K562 (cell line): ENCODE measurements around the gene GRWD1. TPM values are rescaled to one million over a fixed set of nuclear protein-coding genes. Genes with fewer than 3 reads are reported as not detected.
"Not testable (repeated sequence)": the region's sequence is repeated elsewhere in the genome, so short reads cannot be mapped to it uniquely, and the experiment has no call there.

Experiments
- ATAC-seq: fragments of 200-7000 bp; cut with Tn5 transposase; 3 replicates; pipeline ENCODE4 v1.9.1; 2020; ENCODE audit warnings: moderate library complexity
- BruUV-seq: library from RNA; stranded (reverse); fragments of 400-500 nt; replicated peaks from 2 replicates; lab custom pipeline; 2021; lab: Mats Ljungman, UMichigan
- CTCF ChIA-PET: fragments of 300-600 bp; formaldehyde crosslinking; extraction: SDS; loops from one replicate; lab custom pipeline; 2021; ENCODE audit warnings: low intra/inter-chr PET ratio; lab: Yijun Ruan, JAX
- POLR2A ChIA-PET: fragments of 300-600, 350-650 bp; sonication (Branson Sonifier 250); formaldehyde crosslinking; extraction: SDS; loops from one replicate; lab custom pipeline; 2021; ENCODE audit warnings: antibody characterized with exemption, inconsistent platforms; lab: Yijun Ruan, JAX
- DNase-seq, 4 experiments: peaks; one replicate each; pipeline versions ENCODE4 v3.0.0 to v3.0.0-alpha.2; 2011 to 2018; ENCODE audit warnings: low spot score in 3 of 4, mixed read lengths in 3 of 4; ENCODE audit errors: extremely low read depth in 1 of 4
- FAIRE-seq: peaks from 2 replicates; lab custom pipeline; 2011; peaks lifted over from hg19 to GRCh38; lab: Jason Lieb, UNC
- H2AFZ ChIP-seq: 2 replicates; pipeline ENCODE4 v1.6.0; 2011; ENCODE audit warnings: low read depth, low read length, control low read depth, inconsistent platforms
- H3K27ac ChIP-seq: fragments of 200-600 bp; 3 replicates; pipeline ENCODE4 v1.8.0; 2011; ENCODE audit warnings: low read depth, mild to moderate bottlenecking, control low read depth, inconsistent platforms, low read length, moderate library complexity, mixed read lengths; ENCODE audit errors: extremely low read depth
- H3K27me3 ChIP-seq, 2 experiments: fragments of 300-600 bp in 1 of 2; 2 replicates in 1 of 2; 3 replicates in 1 of 2; pipeline versions ENCODE4 v1.6.0 to v1.8.0; 2011; ENCODE audit warnings: inconsistent platforms in 2 of 2, low read length in 2 of 2, mild to moderate bottlenecking in 1 of 2, mixed read lengths in 1 of 2, moderate library complexity in 1 of 2; ENCODE audit not compliant: control insufficient read depth in 2 of 2, insufficient read depth in 2 of 2
- H3K36me3 ChIP-seq: fragments of 300-600 bp; 3 replicates; pipeline ENCODE4 v1.8.0; 2011; ENCODE audit warnings: mild to moderate bottlenecking, low read length, inconsistent platforms; ENCODE audit not compliant: control insufficient read depth, insufficient read depth
- H3K4me1 ChIP-seq, 2 experiments: fragments of 200-600 bp in 1 of 2; replicated peaks in 1 of 2; 2 replicates in 1 of 2; 3 replicates in 1 of 2; pipeline versions ENCODE4 v1.5.1 to v1.8.0; 2011; ENCODE audit warnings: inconsistent platforms in 2 of 2, low read length in 2 of 2, mild to moderate bottlenecking in 1 of 2, mixed read lengths in 1 of 2, moderate library complexity in 1 of 2; ENCODE audit not compliant: control insufficient read depth in 2 of 2, insufficient read depth in 2 of 2
- H3K4me2 ChIP-seq: 2 replicates; pipeline ENCODE4 v1.6.1; 2011; ENCODE audit warnings: low read length, control low read depth, inconsistent platforms, mixed read lengths; ENCODE audit not compliant: insufficient read depth
- H3K4me3 ChIP-seq: fragments of 200-600 bp; sonication (generic), shearing (Covaris generic); 2 replicates; pipeline ENCODE4 v1.5.1; 2016; ENCODE audit warnings: control low read depth, inconsistent platforms
- H3K79me2 ChIP-seq: fragments of 200-600 bp; 3 replicates; pipeline ENCODE4 v1.8.0; 2011; ENCODE audit warnings: low read length, inconsistent platforms; ENCODE audit not compliant: control insufficient read depth, insufficient read depth
- H3K9ac ChIP-seq, 2 experiments: 2 replicates each; pipeline versions ENCODE4 v1.6.0 to v1.6.1; 2011; ENCODE audit warnings: low read depth in 2 of 2, low read length in 2 of 2, control low read depth in 1 of 2, inconsistent platforms in 1 of 2, mild to moderate bottlenecking in 1 of 2, mixed read lengths in 1 of 2; ENCODE audit not compliant: insufficient read depth in 1 of 2
- H3K9me1 ChIP-seq: one replicate; pipeline ENCODE4 v1.6.0; 2011; ENCODE audit warnings: inconsistent platforms, mild to moderate bottlenecking, low read length, moderate library complexity; ENCODE audit not compliant: control insufficient read depth, insufficient read depth
- H3K9me3 ChIP-seq: replicated peaks from 2 replicates; pipeline ENCODE4 v1.5.1; 2011; ENCODE audit warnings: low read depth, low read length, inconsistent platforms; ENCODE audit not compliant: control insufficient read depth, insufficient read depth
- H4K20me1 ChIP-seq: replicated peaks from 2 replicates; pipeline ENCODE4 v1.6.1; 2011; ENCODE audit warnings: low read length, inconsistent platforms, mixed read lengths; ENCODE audit not compliant: control insufficient read depth, insufficient read depth
- ETV1 ChIP-seq: fragments of 450-650 bp; conservative IDR thresholded peaks from 2 replicates; pipeline ENCODE4 v1.6.1; 2016; ENCODE audit warnings: missing genetic modification characterization, control low read depth, low read depth, missing compliant biosample characterization
- ZNF644 ChIP-seq: fragments of 200-800 bp; sonication (Bioruptor generic); IDR thresholded peaks from 2 replicates; pipeline ENCODE4 v1.6.1; 2016; ENCODE audit warnings: low read depth, missing genetic modification characterization, missing compliant biosample characterization
- WGBS: fragments of 100-300 bp; shearing (Covaris generic); methylation state at CpG from one replicate; pipeline ENCODE4 v1.1.6; 2016; ENCODE audit warnings: low coverage, mixed read lengths; ENCODE audit not compliant: insufficient coverage; ENCODE audit errors: missing lambda C conversion rate; 5-methylcytosine and 5-hydroxymethylcytosine counted together
- in situ Hi-C: fragments of 300-500 bp; cut with MboI; formaldehyde crosslinking; loops from 4 replicates; pipeline ENCODE4 v1.15.0; 2018; ENCODE audit warnings: inconsistent platforms, mixed read lengths
- intact Hi-C: fragments of 100-400 bp; cut with micrococcal nuclease; formaldehyde crosslinking; loops from 2 replicates; pipeline ENCODE4 v1.14.2; 2022
- polyA plus RNA-seq, 8 experiments: library from polyadenylated mRNA; depleted of rRNA in 4 of 8; stranded (reverse) in 5 of 8; unstranded in 3 of 8; fragments of >200 nt; fragmentation: Nextera tagmentation in 2 of 8; fragmentation: Illumina TruSeq in 1 of 8; extraction: Ambion mirVana in 2 of 8; extraction: Trizol in 1 of 8; gene quantifications; 2 replicates each; pipeline versions ENCODE4 v1.2.1 to v1.2.3, GENCODE V29; 2011 to 2014; ENCODE audit warnings: inconsistent platforms in 1 of 8, missing spikeins in 1 of 8
- total RNA-seq, 7 experiments: library from RNA; depleted of rRNA in 6 of 7; stranded (reverse); fragments of >200 nt in 6 of 7; fragmentation: Illumina TruSeq in 2 of 7; extraction: Trizol in 2 of 7; gene quantifications; 2 replicates each; pipeline versions ENCODE4 v1.2.1 to v1.2.3, GENCODE V29; 2011 to 2021; ENCODE audit warnings: low replicate concordance in 1 of 7

GRWD1 gene
- total and polyA plus RNA-seq, 9 of the 15 experiments (the other 6 are each of a cell fraction or from before 2014, with no cell fraction given), result 1.5 to 87.2 (median 24.5) TPM

GRCh38 chr19:48487948-48488347, 42.2 kb downstream of the GRWD1 start (continued):
- TF ChIP-seq ZNF644 (tag), result no peak
- no peak for TF ChIP-seq ETV1 (tag)
- TF ChIP-seq, all 486 proteins: peak for 0

- Histone ChIP-seq H3K9ac (peak overlapping the region in 1 of 2 experiments; percentile 11; a peak in 1 of 4 replicates), H3K4me1 (peaks cover 26 to 41% of the 10 kb centered on the region in 2 experiments)
- ChIA-PET CTCF (interaction anchor here (0.6 to 1.5 kb wide), 2 partner anchors 96 to 355 kb away, joined by 3 to 9 read pairs; no protein-coding TSS in a partner anchor), POLR2A (interaction anchor here (0.7 to 1.7 kb wide), 4 partner anchors 9 to 104 kb away, joined by 3 to 6 read pairs (median 4); no protein-coding TSS in a partner anchor)
- in situ Hi-C loops, H3K4me2 ChIP-seq, ATAC-seq, H3K36me3 ChIP-seq, H3K4me3 ChIP-seq, H3K79me2 ChIP-seq, DNase-seq, intact Hi-C loops, H3K27ac ChIP-seq, BruUV-seq, H3K9me1 ChIP-seq, H4K20me1 ChIP-seq, FAIRE-seq, H2AFZ ChIP-seq, H3K27me3 ChIP-seq, H3K9me3 ChIP-seq: not testable (repeated sequence)
- 54% methylated on average over 4 of the region's 7 CpGs for WGBS
These were observed 42.7 kb downstream of the GRWD1 start for GRCh38 chr19:48488478-48488877.
